HG02970 (cell line): Measurements from ENCODE around the gene USP17L27.
"Not testable (repeated sequence)": the region's sequence is repeated elsewhere in the genome, so short reads cannot be mapped to it uniquely, and the experiment has no call there.

Experiments used
- ATAC-seq: cut with Tn5 transposase; IDR thresholded peaks from one replicate; pipeline ENCODE4 v1.9.1; 2021; ENCODE audit warnings: mild to moderate bottlenecking, moderate library complexity, moderate number of reproducible peaks; ENCODE audit not compliant: unreplicated experiment, low FRiP score

USP17L27 gene, protein sequence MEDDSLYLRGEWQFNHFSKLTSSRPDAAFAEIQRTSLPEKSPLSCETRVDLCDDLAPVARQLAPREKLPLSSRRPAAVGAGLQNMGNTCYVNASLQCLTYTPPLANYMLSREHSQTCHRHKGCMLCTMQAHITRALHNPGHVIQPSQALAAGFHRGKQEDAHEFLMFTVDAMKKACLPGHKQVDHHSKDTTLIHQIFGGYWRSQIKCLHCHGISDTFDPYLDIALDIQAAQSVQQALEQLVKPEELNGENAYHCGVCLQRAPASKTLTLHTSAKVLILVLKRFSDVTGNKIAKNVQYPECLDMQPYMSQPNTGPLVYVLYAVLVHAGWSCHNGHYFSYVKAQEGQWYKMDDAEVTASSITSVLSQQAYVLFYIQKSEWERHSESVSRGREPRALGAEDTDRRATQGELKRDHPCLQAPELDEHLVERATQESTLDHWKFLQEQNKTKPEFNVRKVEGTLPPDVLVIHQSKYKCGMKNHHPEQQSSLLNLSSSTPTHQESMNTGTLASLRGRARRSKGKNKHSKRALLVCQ

GRCh38 chr4:9343848-9344247, at the start of gene USP17L27:
Gene USP17L27 (plus strand): TSS chr4:9344148. CDS start chr4:9344148, 0 bp downstream.
- not testable (repeated sequence) for ATAC-seq

- not testable (repeated sequence) for ATAC-seq
These were observed 19.8 kb upstream of the USP17L27 start for GRCh38 chr4:9324191-9324590.

GRCh38 chr4:9324865-9325264, 19.1 kb upstream of the USP17L27 start, which contains the start of gene USP17L24:
Gene USP17L24 (plus strand): TSS chr4:9325165. CDS start chr4:9325165, 0 bp downstream.
- not testable (repeated sequence) for ATAC-seq

GRCh38 chr4:9329611-9330010, 14.3 kb upstream of the USP17L27 start, which contains the start of gene USP17L25:
Gene USP17L25 (plus strand): TSS chr4:9329911. CDS start chr4:9329911, 0 bp downstream.
- ATAC-seq = not testable (repeated sequence)

DNA sequence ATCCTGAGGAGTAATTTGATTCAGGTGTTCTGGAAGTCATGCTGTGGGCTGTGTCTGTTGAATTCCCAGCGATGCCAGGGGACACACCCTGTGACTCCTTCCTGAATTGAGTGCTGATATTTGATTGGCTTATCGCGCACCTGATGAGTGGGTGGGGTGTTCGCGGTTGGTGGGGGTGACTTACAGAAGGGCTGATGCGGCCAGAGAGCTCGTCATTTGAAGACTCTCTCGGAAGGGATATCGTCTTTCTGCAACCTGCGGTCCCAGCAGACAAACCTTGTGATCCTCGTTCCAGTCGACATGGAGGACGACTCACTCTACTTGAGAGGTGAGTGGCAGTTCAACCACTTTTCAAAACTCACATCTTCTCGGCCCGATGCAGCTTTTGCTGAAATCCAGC, 9.6 kb upstream of the USP17L27 start, which contains the start of gene USP17L26:
Gene USP17L26 (plus strand): TSS at position 301 of the 400 bp plus-strand sequence. CDS start 0 bp downstream, at position 301.
- ATAC-seq = not testable (repeated sequence)

GRCh38 chr4:9339103-9339502, 4.8 kb upstream of the USP17L27 start, which contains the start of gene USP17L5:
Gene USP17L5 (plus strand): TSS chr4:9339403. CDS start chr4:9339403, 0 bp downstream.
- not testable (repeated sequence) for ATAC-seq

- ATAC-seq = not testable (repeated sequence)
These were observed 4.6 kb downstream of the USP17L27 start, which contains the start of gene USP17L28 for GRCh38 chr4:9348593-9348992. Gene USP17L28 (plus strand): TSS chr4:9348893. CDS start chr4:9348893, 0 bp downstream.

DNA sequence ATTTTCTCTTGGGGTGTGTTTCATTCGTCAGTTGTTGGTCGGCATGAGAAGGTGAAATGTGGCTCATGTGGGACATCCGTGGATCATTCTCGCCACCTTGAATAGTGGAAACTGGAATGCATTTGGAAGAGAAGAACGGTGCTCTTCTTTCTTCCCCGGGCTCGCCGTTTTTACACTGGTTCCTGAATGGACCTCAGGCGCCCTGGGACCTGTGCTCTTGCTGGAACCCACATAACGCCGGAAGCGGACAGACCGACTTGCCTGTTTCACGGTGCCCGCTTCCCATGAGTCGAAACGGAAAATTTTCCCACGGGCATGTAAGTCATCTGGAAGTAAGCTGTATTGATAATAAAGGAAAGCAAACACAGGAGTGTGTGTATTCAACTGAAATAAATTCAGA, 6.9 kb downstream of the USP17L27 start:
- ATAC-seq = not testable (repeated sequence)

DNA sequence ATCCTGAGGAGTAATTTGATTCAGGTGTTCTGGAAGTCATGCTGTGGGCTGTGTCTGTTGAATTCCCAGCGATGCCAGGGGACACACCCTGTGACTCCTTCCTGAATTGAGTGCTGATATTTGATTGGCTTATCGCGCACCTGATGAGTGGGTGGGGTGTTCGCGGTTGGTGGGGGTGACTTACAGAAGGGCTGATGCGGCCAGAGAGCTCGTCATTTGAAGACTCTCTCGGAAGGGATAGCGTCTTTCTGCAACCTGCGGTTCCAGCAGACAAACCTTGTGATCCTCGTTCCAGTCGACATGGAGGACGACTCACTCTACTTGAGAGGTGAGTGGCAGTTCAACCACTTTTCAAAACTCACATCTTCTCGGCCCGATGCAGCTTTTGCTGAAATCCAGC, 9.4 kb downstream of the USP17L27 start, which contains the start of gene USP17L29:
Gene USP17L29 (plus strand): TSS at position 301 of the 400 bp plus-strand sequence. CDS start 0 bp downstream, at position 301.
- not testable (repeated sequence) for ATAC-seq

- ATAC-seq = not testable (repeated sequence)
These were observed 18.9 kb downstream of the USP17L27 start, which contains the start of gene USP17L30 for GRCh38 chr4:9362829-9363228. Gene USP17L30 (plus strand): TSS chr4:9363129. CDS start chr4:9363129, 0 bp downstream.

DNA sequence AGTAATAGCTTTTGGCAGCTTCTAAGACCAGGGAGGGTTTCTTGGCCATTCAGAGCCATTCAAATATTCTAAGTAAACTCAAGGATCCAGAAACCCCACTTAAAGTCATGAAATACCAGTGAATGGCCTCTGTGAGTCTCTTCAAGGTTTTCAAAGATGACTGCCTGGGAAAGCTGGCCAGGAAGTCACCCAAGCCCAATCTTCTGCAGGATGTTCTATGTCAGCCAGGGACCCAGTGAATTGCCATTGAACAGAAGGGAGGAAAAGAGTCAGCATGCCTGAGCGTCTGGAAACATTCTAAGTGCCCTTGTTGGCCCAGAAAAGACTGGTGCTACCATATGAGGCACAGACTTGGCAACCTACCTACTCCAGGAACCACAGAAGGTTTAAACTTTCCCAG, 35.9 kb downstream of the USP17L27 start:
- not testable (repeated sequence) for ATAC-seq

DNA sequence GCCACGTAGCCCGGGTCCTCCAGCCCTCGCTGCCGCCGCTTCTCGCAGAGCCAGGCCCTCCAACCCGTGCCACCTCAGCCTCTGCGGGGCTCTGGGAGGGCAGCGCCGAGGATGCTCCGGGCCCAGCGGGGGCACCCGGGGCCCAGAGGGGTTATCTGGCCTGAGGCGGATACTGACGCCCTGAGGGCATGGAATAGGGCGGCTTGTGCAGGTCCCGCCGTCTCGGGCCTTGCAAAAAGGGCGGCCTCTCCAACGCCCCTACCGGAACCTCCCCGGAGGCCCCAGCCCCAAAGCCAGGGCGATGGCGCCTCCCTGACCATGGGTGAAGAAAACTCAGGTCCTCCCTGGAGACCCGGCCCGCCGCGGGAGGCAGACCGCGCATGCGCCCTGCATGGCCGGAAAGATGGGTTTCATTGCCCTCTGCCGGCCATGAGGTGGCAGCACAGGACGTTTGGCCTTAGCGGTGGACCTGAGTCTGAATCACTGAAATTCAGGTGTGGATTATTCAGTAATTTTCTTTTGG, 37.1 kb downstream of the USP17L27 start:
- not testable (repeated sequence) for ATAC-seq

GRCh38 chr4:9384126-9384525, 40.2 kb downstream of the USP17L27 start:
- no peak for ATAC-seq

DNA sequence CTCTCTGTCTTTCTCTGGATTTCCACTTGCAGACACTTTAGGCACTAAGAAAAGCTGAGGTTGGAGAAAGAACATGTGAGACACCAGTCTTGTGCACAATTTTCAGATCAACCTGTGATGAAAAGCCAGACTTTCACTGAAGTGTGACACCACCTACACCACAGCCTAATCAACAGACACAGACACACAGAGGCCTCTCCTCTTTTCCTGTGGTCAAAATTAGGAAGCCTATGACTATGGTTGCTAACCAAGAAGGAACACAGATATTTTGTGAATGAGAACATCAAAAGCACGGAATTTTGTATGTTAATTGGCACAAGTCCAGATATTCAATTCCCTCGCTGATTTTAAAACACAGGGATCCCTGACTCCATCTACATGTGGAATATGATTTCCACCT, 45.1 kb downstream of the USP17L27 start:
- not testable (repeated sequence) for ATAC-seq
